Suprapubic skin (tissue), 4 donors: Measurements from ENCODE around the gene BCL10. TPM values are rescaled to one million over a fixed set of nuclear protein-coding genes. Genes with fewer than 3 reads are reported as not detected.
A peak's percentile ranks its signal among the peaks of the same experiment; 100 is the strongest.
"Not testable (repeated sequence)": the region's sequence is repeated elsewhere in the genome, so short reads cannot be mapped to it uniquely, and the experiment has no call there.

Experiments
- DNase-seq, 2 donors: peaks; one replicate each; pipeline ENCODE4 v3.0.0-alpha.2; 2019; ENCODE audit warnings: low spot score in 2 of 2
- H3K27ac ChIP-seq: fragments of 200-600 bp; sonication (generic); one replicate; pipeline ENCODE4 v1.5.1; 2019
- H3K27me3 ChIP-seq: fragments of 200-600 bp; sonication (generic); one replicate; pipeline ENCODE4 v1.5.1; 2019
- H3K36me3 ChIP-seq: fragments of 200-600 bp; sonication (generic); one replicate; pipeline ENCODE4 v1.5.1; 2019
- H3K4me1 ChIP-seq: fragments of 200-600 bp; sonication (generic); one replicate; pipeline ENCODE4 v1.5.1; 2019
- H3K4me3 ChIP-seq: fragments of 200-600 bp; sonication (generic); one replicate; pipeline ENCODE4 v1.5.1; 2019; ENCODE audit warnings: mild to moderate bottlenecking
- H3K9me3 ChIP-seq: fragments of 200-600 bp; sonication (generic); one replicate; pipeline ENCODE4 v1.5.1; 2019
- CTCF ChIP-seq, 2 donors: fragments of 200-600 bp in 1 of 2; fragments of 450-650 bp in 1 of 2; sonication (generic) in 1 of 2; IDR thresholded peaks; one replicate each; pipeline ENCODE4 v1.5.1; 2016 to 2019; ENCODE audit warnings: antibody characterized with exemption in 2 of 2, mild to moderate bottlenecking in 1 of 2, moderate library complexity in 1 of 2
- EP300 ChIP-seq: sonication (generic); formaldehyde crosslinking; IDR thresholded peaks from one replicate; pipeline ENCODE4 v1.6.1; 2017; ENCODE audit warnings: antibody characterized with exemption
- POLR2A ChIP-seq, 2 donors: fragments of 450-650 bp; IDR thresholded peaks; one replicate each; pipeline ENCODE4 v1.6.1; 2017; ENCODE audit warnings: antibody characterized with exemption in 2 of 2, mild to moderate bottlenecking in 2 of 2, moderate library complexity in 2 of 2
- POLR2AphosphoS5 ChIP-seq, 3 donors: sonication (generic); formaldehyde crosslinking; IDR thresholded peaks; one replicate each; pipeline ENCODE4 v1.6.1; 2017; ENCODE audit warnings: antibody characterized with exemption in 3 of 3
- WGBS: methylation state at CpG from one replicate; pipeline ENCODE4 v1.1.5; 2018; 5-methylcytosine and 5-hydroxymethylcytosine counted together
- total RNA-seq, 4 donors: library from RNA; depleted of rRNA; stranded (reverse); fragments of >200 nt; gene quantifications; one replicate each; pipeline ENCODE4 v1.1.0, GENCODE V29; 2016

The BCL10 gene
- total RNA-seq, 4 donors from 2014 or later, result 19.9 to 34.1 (median 30.7) TPM

- H3K36me3 ChIP-seq, result peaks cover 22% of the 10 kb centered on the region
- H3K4me3 ChIP-seq, result peak overlapping the region; percentile 90
- no peak for DNase-seq
- no peaks in the 10 kb centered on the region for H3K9me3 ChIP-seq
- TF ChIP-seq POLR2A (IDR thresholded peaks at IDR 0.05) (no peak), EP300 (no peak), POLR2AphosphoS5 (IDR thresholded peaks at IDR 0.05) (no peak), CTCF (IDR thresholded peaks at IDR 0.05) (no peak)
- 7% methylated on average over 18 of the region's 19 CpGs for whole genome bisulfite sequencing
- peaks cover 32% of the 10 kb centered on the region for H3K4me1 ChIP-seq
- H3K27me3 ChIP-seq, result no peaks in the 10 kb centered on the region
- H3K27ac ChIP-seq, result peak overlapping the region; percentile 89
Observed at GRCh38 chr1:85258536-85259117, 17.8 kb downstream of the BCL10 start.

- H3K9me3 ChIP-seq, DNase-seq, H3K27ac ChIP-seq, H3K4me1 ChIP-seq, H3K4me3 ChIP-seq, H3K27me3 ChIP-seq: not testable (repeated sequence)
- H3K36me3 ChIP-seq, result peaks cover 18% of the 10 kb centered on the region
- 78% methylated on average over 3 of the region's 3 CpGs for WGBS
Observed at GRCh38 chr1:85249042-85249441, 27.4 kb downstream of the BCL10 start.

GRCh38 chr1:85245891-85246290 is 30.5 kb downstream of the BCL10 start:
- TF ChIP-seq POLR2AphosphoS5 (IDR thresholded peaks at IDR 0.05), result no peak
- TF ChIP-seq EP300, result no peak
- TF ChIP-seq POLR2A (IDR thresholded peaks at IDR 0.05), result no peak
- no peak for TF ChIP-seq CTCF (IDR thresholded peaks at IDR 0.05)
- 64% methylated on average over 1 of the region's 1 CpG for WGBS
- Histone ChIP-seq H3K9me3 (no peaks in the 10 kb centered on the region), H3K36me3 (no peaks in the 10 kb centered on the region), H3K4me1 (no peaks in the 10 kb centered on the region), H3K27ac (no peak overlapping the region), H3K4me3 (no peak overlapping the region), H3K27me3 (no peaks in the 10 kb centered on the region)
- no peak for DNase-seq

GRCh38 chr1:85245456-85245855 is 31.0 kb downstream of the BCL10 start:
- H3K27ac ChIP-seq, result no peak overlapping the region
- H3K4me3 ChIP-seq, result no peak overlapping the region
- H3K9me3 ChIP-seq, result no peaks in the 10 kb centered on the region
- DNase-seq, result no peak
- no peaks in the 10 kb centered on the region for H3K36me3 ChIP-seq
- TF ChIP-seq CTCF (IDR thresholded peaks at IDR 0.05) (no peak), EP300 (no peak), POLR2AphosphoS5 (IDR thresholded peaks at IDR 0.05) (no peak), POLR2A (IDR thresholded peaks at IDR 0.05) (no peak)
- WGBS, result 65% methylated on average over 1 of the region's 1 CpG
- no peaks in the 10 kb centered on the region for H3K27me3 ChIP-seq
- no peaks in the 10 kb centered on the region for H3K4me1 ChIP-seq

GRCh38 chr1:85244271-85245061 is 32.0 kb downstream of the BCL10 start:
- no peaks in the 10 kb centered on the region for H3K27me3 ChIP-seq
- no peak overlapping the region for H3K4me3 ChIP-seq
- no peak for DNase-seq
- H3K36me3 ChIP-seq, result no peaks in the 10 kb centered on the region
- H3K4me1 ChIP-seq, result no peaks in the 10 kb centered on the region
- no peak overlapping the region for H3K27ac ChIP-seq
- H3K9me3 ChIP-seq, result no peaks in the 10 kb centered on the region
- WGBS, result 49% methylated on average over 4 of the region's 4 CpGs
- TF ChIP-seq POLR2A (IDR thresholded peaks at IDR 0.05), result no peak
- no peak for TF ChIP-seq EP300
- TF ChIP-seq POLR2AphosphoS5 (IDR thresholded peaks at IDR 0.05), result no peak

- Histone ChIP-seq H3K27me3 (no peaks in the 10 kb centered on the region), H3K36me3 (no peaks in the 10 kb centered on the region), H3K4me3 (no peak overlapping the region), H3K4me1 (no peaks in the 10 kb centered on the region), H3K27ac (no peak overlapping the region), H3K9me3 (no peaks in the 10 kb centered on the region)
- DNase-seq, result no peak
- TF ChIP-seq POLR2A (IDR thresholded peaks at IDR 0.05) (no peak), CTCF (IDR thresholded peaks at IDR 0.05) (no peak), EP300 (no peak), POLR2AphosphoS5 (IDR thresholded peaks at IDR 0.05) (no peak)
Observed at GRCh38 chr1:85243372-85243771, 33.1 kb downstream of the BCL10 start.
